ENCODE measurements around the gene ZNF552. TPM values are rescaled to one million over a fixed set of nuclear protein-coding genes. Genes with fewer than 3 reads are reported as not detected.
"Not testable (repeated sequence)": the region's sequence is repeated elsewhere in the genome, so short reads cannot be mapped to it uniquely, and the experiment has no call there.

The ZNF552 gene
- total RNA-seq: 1 to 10 TPM; 2.6 to 5.2 (median 3.9) TPM
- polyA plus RNA-seq: 1 to 10 TPM; 1.7 to 3.4 TPM
- long read RNA-seq, donor 1, partial matches to known transcripts: 0 of 4 reads
- long read RNA-seq, donor 1, other reads (novel, unspliced or antisense): 1 of 4 reads
- long read RNA-seq, donor 2, partial matches to known transcripts: 0 of 7 reads
- long read RNA-seq, donor 2, other reads (novel, unspliced or antisense): 3 of 7 reads
- long read RNA-seq, donor 3, partial matches to known transcripts: 0 of 3 reads
- long read RNA-seq, donor 3, other reads (novel, unspliced or antisense): 2 of 3 reads

- Histone ChIP-seq H3K9me3 (no peaks in the 10 kb centered on the region), H3K4me1 (peaks cover 0 to 32% (median 9%) of the 10 kb centered on the region in 12 donors), H3K27ac (peak within 1 kb of the TSS in 11 of 12 donors; percentile 72 to 92 (median 78)), H3K4me3 (peak within 1 kb of the TSS; percentile 52 to 93 (median 82)), H3K36me3 (peaks cover 0 to 26% (median 17%) of the 10 kb centered on the region in 9 donors), H3K27me3 (no peaks in the 10 kb centered on the region)
- WGBS, 4 donors: 0 to 1% (median 0%) methylated on average over 33 to 50 of the region's 50 CpGs
- intact Hi-C loops (cut with DNase I): no loop called here
- TF ChIP-seq CTCF (IDR thresholded peaks at IDR 0.05) (no peak), POLR2A (IDR thresholded peaks at IDR 0.05) (peak in 1 of 2 donors; percentile 93)
- peak; percentile 88 to 91 (median 88) for DNase-seq
- ATAC-seq: peak; percentile 91 to 96 (median 94)
Measured at GRCh38 chr19:57814505-57815246, at the start of gene ZNF552. ZNF552 (minus strand) TSS chr19:57814913; CDS start chr19:57814743, 170 bp downstream.

GRCh38 chr19:57862351-57862750, 47.6 kb upstream of the ZNF552 start:
- 72 to 79% (median 77%) methylated on average over 3 of the region's 3 CpGs for WGBS, 4 donors
- H3K4me1 ChIP-seq; intact Hi-C loops (cut with DNase I); DNase-seq; ATAC-seq; H3K27me3 ChIP-seq; H3K4me3 ChIP-seq; H3K27ac ChIP-seq: not testable (repeated sequence)
- H3K9me3 ChIP-seq: peaks cover 0 to 85% (median 10%) of the 10 kb centered on the region in 12 donors
- peaks cover 10 to 94% (median 89%) of the 10 kb centered on the region in 9 donors for H3K36me3 ChIP-seq

GRCh38 chr19:57854117-57854516, 39.4 kb upstream of the ZNF552 start:
- ATAC-seq; intact Hi-C loops (cut with DNase I); DNase-seq; H3K4me3 ChIP-seq; H3K27me3 ChIP-seq; H3K27ac ChIP-seq: not testable (repeated sequence)
- Histone ChIP-seq H3K36me3 (peaks cover 0 to 52% (median 39%) of the 10 kb centered on the region in 9 donors), H3K9me3 (peaks cover 0 to 19% (median 2%) of the 10 kb centered on the region in 12 donors), H3K4me1 (peaks cover 3 to 22% (median 13%) of the 10 kb centered on the region in 12 donors)
- 63 to 79% (median 78%) methylated on average over 2 of the region's 2 CpGs for WGBS, 4 donors

GRCh38 chr19:57851812-57852603, 37.3 kb upstream of the ZNF552 start:
- ATAC-seq; H3K4me3 ChIP-seq; intact Hi-C loops (cut with DNase I); H3K27me3 ChIP-seq; H3K27ac ChIP-seq; DNase-seq: not testable (repeated sequence)
- H3K9me3 ChIP-seq: peaks cover 0 to 11% (median 0%) of the 10 kb centered on the region in 12 donors
- H3K36me3 ChIP-seq: peaks cover 0 to 36% (median 25%) of the 10 kb centered on the region in 9 donors
- 70 to 83% (median 74%) methylated on average over 5 to 6 of the region's 6 CpGs for WGBS, 4 donors
- peaks cover 3 to 23% (median 13%) of the 10 kb centered on the region in 12 donors for H3K4me1 ChIP-seq

- TF ChIP-seq CTCF (IDR thresholded peaks at IDR 0.05) (no peak), POLR2A (IDR thresholded peaks at IDR 0.05) (no peak)
- Histone ChIP-seq H3K27ac (peak overlapping the region in 1 of 12 donors; percentile 77), H3K9me3 (peaks cover 0 to 4% (median 0%) of the 10 kb centered on the region in 12 donors), H3K36me3 (peaks cover 0 to 29% (median 18%) of the 10 kb centered on the region in 9 donors), H3K4me1 (peaks cover 3 to 23% (median 13%) of the 10 kb centered on the region in 12 donors), H3K4me3 (peak overlapping the region; percentile 41 to 88 (median 76)), H3K27me3 (no peaks in the 10 kb centered on the region)
- intact Hi-C loops (cut with DNase I): no loop called here
- DNase-seq (no peak), ATAC-seq (peak in 1 of 4 donors; percentile 8)
- WGBS, 4 donors: 20 to 35% (median 29%) methylated on average over 11 of the region's 11 CpGs
Measured at GRCh38 chr19:57850553-57851017, 35.9 kb upstream of the ZNF552 start.

GRCh38 chr19:57849666-57850473, 35.2 kb upstream of the ZNF552 start, which contains the start of gene ZNF587:
ZNF587 (plus strand) TSS chr19:57849859; CDS start chr19:57850039, 180 bp downstream.
- Histone ChIP-seq H3K4me3 (peak within 1 kb of the TSS; percentile 41 to 88 (median 76)), H3K36me3 (peaks cover 0 to 31% (median 13%) of the 10 kb centered on the region in 9 donors), H3K4me1 (peaks cover 3 to 23% (median 13%) of the 10 kb centered on the region in 12 donors), H3K27ac (peak within 1 kb of the TSS in 10 of 12 donors; percentile 16 to 86 (median 65))
- peak; percentile 92 to 98 (median 96) for ATAC-seq
- DNase-seq: peak; percentile 74 to 80 (median 75)
- H3K9me3 ChIP-seq; H3K27me3 ChIP-seq; intact Hi-C loops (cut with DNase I): not testable (repeated sequence)
- WGBS, 4 donors: 0 to 1% (median 0%) methylated on average over 28 to 42 of the region's 42 CpGs

GRCh38 chr19:57849162-57849665, 34.5 kb upstream of the ZNF552 start:
- intact Hi-C loops (cut with DNase I); H3K27me3 ChIP-seq; H3K9me3 ChIP-seq; DNase-seq: not testable (repeated sequence)
- Histone ChIP-seq H3K27ac (peak overlapping the region in 3 of 12 donors; percentile 64 to 86 (median 71)), H3K4me1 (peaks cover 3 to 23% (median 13%) of the 10 kb centered on the region in 12 donors), H3K36me3 (peaks cover 0 to 31% (median 8%) of the 10 kb centered on the region in 9 donors), H3K4me3 (peak overlapping the region in 11 of 12 donors; percentile 59 to 88 (median 80))
- 79 to 89% (median 85%) methylated on average over 2 of the region's 2 CpGs for WGBS, 4 donors
- ATAC-seq: peak in 2 of 4 donors; percentile 16 to 21

Data from heart left ventricle (tissue), 16 donors.